H9 (cell line): Measurements from ENCODE around the gene SEC23A. TPM values are rescaled to one million over a fixed set of nuclear protein-coding genes. Genes with fewer than 3 reads are reported as not detected.

ENCODE experiments used
- DNase-seq: peaks from one replicate; pipeline ENCODE4 v3.0.0-alpha.2; 2017
- H2AFZ ChIP-seq: one replicate; pipeline ENCODE4 v1.6.1; 2013; ENCODE audit warnings: mild to moderate bottlenecking, low read length, control low read depth, moderate library complexity
- H2AK5ac ChIP-seq: 2 replicates; pipeline ENCODE4 v1.6.1; 2013; ENCODE audit warnings: low read length, control low read depth, mixed read lengths; ENCODE audit not compliant: insufficient read length
- H2BK120ac ChIP-seq: one replicate; pipeline ENCODE4 v1.6.1; 2013; ENCODE audit warnings: low read depth, mild to moderate bottlenecking, low read length, control low read depth, inconsistent platforms; ENCODE audit not compliant: poor library complexity, severe bottlenecking
- H2BK12ac ChIP-seq: 2 replicates; pipeline ENCODE4 v1.6.1; 2013; ENCODE audit warnings: low read length, control low read depth, mixed read lengths, low read depth; ENCODE audit not compliant: insufficient read length
- H2BK15ac ChIP-seq: 2 replicates; pipeline ENCODE4 v1.6.1; 2013; ENCODE audit warnings: low read depth, low read length, control low read depth
- H2BK20ac ChIP-seq: one replicate; pipeline ENCODE4 v1.6.1; 2013; ENCODE audit warnings: low read depth, mild to moderate bottlenecking, low read length, control low read depth, inconsistent platforms; ENCODE audit not compliant: poor library complexity, severe bottlenecking
- H2BK5ac ChIP-seq: 2 replicates; pipeline ENCODE4 v1.6.1; 2013; ENCODE audit warnings: low read length, control low read depth, mixed read lengths; ENCODE audit not compliant: insufficient read length
- H3K14ac ChIP-seq: 2 replicates; pipeline ENCODE4 v1.6.1; 2013; ENCODE audit warnings: low read length, control low read depth; ENCODE audit not compliant: insufficient read depth
- H3K18ac ChIP-seq: 2 replicates; pipeline ENCODE4 v1.6.1; 2013; ENCODE audit warnings: low read depth, mild to moderate bottlenecking, mixed read lengths, low read length, control low read depth; ENCODE audit not compliant: insufficient read length
- H3K23ac ChIP-seq: 2 replicates; pipeline ENCODE4 v1.6.1; 2013; ENCODE audit warnings: low read length, control low read depth, mixed read lengths, low read depth; ENCODE audit not compliant: insufficient read length
- H3K23me2 ChIP-seq: 2 replicates; pipeline ENCODE4 v1.6.1; 2013; ENCODE audit warnings: low read depth, mild to moderate bottlenecking, mixed read lengths, low read length, control low read depth; ENCODE audit not compliant: insufficient read length, poor library complexity, severe bottlenecking
- H3K27ac ChIP-seq: 2 replicates; pipeline ENCODE4 v1.5.1; 2013; ENCODE audit warnings: low read length, control low read depth, mixed read lengths, low read depth; ENCODE audit not compliant: insufficient read length
- H3K27me3 ChIP-seq: 2 replicates; pipeline ENCODE4 v1.6.1; 2013; ENCODE audit warnings: low read length, control low read depth, inconsistent platforms; ENCODE audit not compliant: insufficient read depth
- H3K4ac ChIP-seq: 2 replicates; pipeline ENCODE4 v1.6.1; 2013; ENCODE audit warnings: low read depth, mild to moderate bottlenecking, control low read depth, inconsistent platforms, low read length, moderate library complexity
- H3K4me1 ChIP-seq: 2 replicates; pipeline ENCODE4 v1.6.1; 2013; ENCODE audit warnings: low read length, control low read depth, inconsistent platforms; ENCODE audit not compliant: insufficient read depth
- H3K4me2 ChIP-seq: 2 replicates; pipeline ENCODE4 v1.6.1; 2013; ENCODE audit warnings: low read length, control low read depth, mixed read lengths; ENCODE audit not compliant: insufficient read length, insufficient read depth
- H3K56ac ChIP-seq: 2 replicates; pipeline ENCODE4 v1.6.1; 2013; ENCODE audit warnings: low read depth, mild to moderate bottlenecking, mixed read lengths, low read length, control low read depth; ENCODE audit not compliant: insufficient read length
- H3K79me1 ChIP-seq: 2 replicates; pipeline ENCODE4 v1.6.1; 2013; ENCODE audit warnings: low read depth, mild to moderate bottlenecking, moderate library complexity, low read length, control low read depth, inconsistent platforms; ENCODE audit not compliant: insufficient read depth, poor library complexity, severe bottlenecking
- H3K79me2 ChIP-seq: 2 replicates; pipeline ENCODE4 v1.6.1; 2013; ENCODE audit warnings: low read length, control low read depth, inconsistent platforms; ENCODE audit not compliant: insufficient read depth
- H3K9ac ChIP-seq: 2 replicates; pipeline ENCODE4 v1.6.1; 2013; ENCODE audit warnings: low read length, control low read depth, mixed read lengths; ENCODE audit not compliant: insufficient read length; ENCODE audit errors: extremely low read depth
- H3K9me3 ChIP-seq: one replicate; pipeline ENCODE4 v1.6.1; 2013; ENCODE audit warnings: low read depth, low read length, inconsistent platforms; ENCODE audit not compliant: control insufficient read depth
- H3T11ph ChIP-seq: one replicate; pipeline ENCODE4 v1.6.1; 2013; ENCODE audit warnings: mild to moderate bottlenecking, low read length, control low read depth, inconsistent platforms
- H4K20me1 ChIP-seq: one replicate; pipeline ENCODE4 v1.6.1; 2013; ENCODE audit not compliant: control insufficient read depth, insufficient read length, insufficient read depth
- H4K5ac ChIP-seq: 2 replicates; pipeline ENCODE4 v1.6.1; 2013; ENCODE audit warnings: low read depth, mild to moderate bottlenecking, mixed read lengths, low read length, control low read depth; ENCODE audit not compliant: insufficient read length
- H4K8ac ChIP-seq: replicated peaks from 2 replicates; pipeline ENCODE4 v1.6.1; 2013; ENCODE audit warnings: low read length, control low read depth, mixed read lengths, low read depth; ENCODE audit not compliant: insufficient read length
- H4K91ac ChIP-seq: 2 replicates; pipeline ENCODE4 v1.6.1; 2013; ENCODE audit warnings: low read depth, mild to moderate bottlenecking, moderate library complexity, mixed read lengths, low read length, control low read depth; ENCODE audit not compliant: insufficient read length
- H3K27ac Mint-ChIP-seq, 3 experiments: 2 replicates in 2 of 3; 3 replicates in 1 of 3; pipeline ENCODE4 v1.8.0; 2020 to 2021; ENCODE audit warnings: mixed read lengths in 3 of 3, mild to moderate bottlenecking in 1 of 3, moderate library complexity in 1 of 3
- H3K27me3 Mint-ChIP-seq: 2 replicates; pipeline ENCODE4 v1.8.0; 2021; ENCODE audit warnings: low read depth, mild to moderate bottlenecking, moderate library complexity, mixed read lengths
- H3K36me3 Mint-ChIP-seq, 3 experiments: 2 replicates in 2 of 3; 3 replicates in 1 of 3; pipeline ENCODE4 v1.8.0; 2020 to 2021; ENCODE audit warnings: low read depth in 3 of 3, mixed read lengths in 3 of 3; ENCODE audit not compliant: insufficient read depth in 1 of 3
- H3K4me1 Mint-ChIP-seq, 2 experiments: 2 replicates each; pipeline ENCODE4 v1.8.0; 2020; ENCODE audit warnings: mixed read lengths in 2 of 2
- H3K4me3 Mint-ChIP-seq, 2 experiments: 2 replicates in 1 of 2; 3 replicates in 1 of 2; pipeline ENCODE4 v1.8.0; 2020 to 2021; ENCODE audit warnings: mild to moderate bottlenecking in 2 of 2, mixed read lengths in 2 of 2, moderate library complexity in 1 of 2
- H3K9me3 Mint-ChIP-seq, 2 experiments: 2 replicates in 1 of 2; 3 replicates in 1 of 2; pipeline ENCODE4 v1.8.0; 2020; ENCODE audit warnings: mild to moderate bottlenecking in 2 of 2, mixed read lengths in 2 of 2, moderate library complexity in 1 of 2
- CTCF ChIP-seq: fragments of 200-600 bp; sonication (generic); conservative IDR thresholded peaks from 3 replicates; pipeline ENCODE4 v1.8.0; 2021; ENCODE audit warnings: antibody characterized with exemption, mild to moderate bottlenecking
- WGBS: extraction: QIAGEN DNeasy Blood & Tissue Kit; methylation state at CpG from one replicate; pipeline ENCODE4 v1.1.7; 2013; ENCODE audit warnings: missing lambda C conversion rate, low lambda C conversion rate, mixed read lengths; ENCODE audit not compliant: insufficient read length; ENCODE audit errors: extremely low coverage; 5-methylcytosine and 5-hydroxymethylcytosine counted together
- total RNA-seq: library from RNA; stranded (reverse); gene quantifications from 2 replicates; pipeline ENCODE4 v1.2.1, GENCODE V29; 2021

The SEC23A gene
- total RNA-seq, 1 experiment from 2014 or later: 55.3 TPM

- Histone ChIP-seq H3K9me3 (no peaks in the 10 kb centered on the region), H3K23me2 (no peaks in the 10 kb centered on the region), H2BK20ac (no peak overlapping the region), H3T11ph (no peak overlapping the region), H3K79me1 (no peaks in the 10 kb centered on the region), H4K8ac (no peak overlapping the region), H2AK5ac (no peak overlapping the region), H2BK12ac (no peak overlapping the region), H3K79me2 (no peaks in the 10 kb centered on the region), H3K27ac (no peak overlapping the region), H4K91ac (no peak overlapping the region), H3K27me3 (no peaks in the 10 kb centered on the region), H2BK5ac (no peak overlapping the region), H2BK120ac (no peak overlapping the region), H4K5ac (no peak overlapping the region), H3K14ac (no peak overlapping the region), H3K23ac (no peak overlapping the region), H3K56ac (no peak overlapping the region), H3K4me2 (no peak overlapping the region), H2AFZ (no peak overlapping the region), H3K4ac (no peak overlapping the region), H2BK15ac (no peak overlapping the region), H3K4me1 (no peaks in the 10 kb centered on the region), H3K9ac (no peak overlapping the region), H4K20me1 (no peaks in the 10 kb centered on the region), H3K18ac (no peak overlapping the region)
- H3K4me3 Mint-ChIP-seq: no peak overlapping the region
- H3K9me3 Mint-ChIP-seq: no peaks in the 10 kb centered on the region
- H3K27me3 Mint-ChIP-seq: no peaks in the 10 kb centered on the region
- H3K36me3 Mint-ChIP-seq: no peaks in the 10 kb centered on the region
- H3K4me1 Mint-ChIP-seq: no peaks in the 10 kb centered on the region
- DNase-seq: no peak
- no peak overlapping the region for H3K27ac Mint-ChIP-seq
- no peak for TF ChIP-seq CTCF
- WGBS: no CpG with 5 or more reads among the region's 8 CpGs
Measured at GRCh38 chr14:39005044-39005880, 97.8 kb downstream of the SEC23A start.
